GM13976 (cell line): ENCODE data around the gene ZNF331.
"Not testable (repeated sequence)": the region's sequence is repeated elsewhere in the genome, so short reads cannot be mapped to it uniquely, and the experiment has no call there.

Experiments used
- DNase-seq: peaks from one replicate; pipeline ENCODE4 v3.0.0; 2012; ENCODE audit warnings: low spot score
- CTCF ChIP-seq: IDR thresholded peaks from 2 replicates; pipeline ENCODE4 v1.5.1; 2012; ENCODE audit warnings: borderline replicate concordance, mild to moderate bottlenecking; ENCODE audit not compliant: insufficient read depth; ENCODE audit errors: extremely low read depth, missing control alignments, control extremely low read depth
- in situ Hi-C: fragments of 300-500 bp; cut with MboI; formaldehyde crosslinking; loops from one replicate; pipeline ENCODE4 v1.12.0; 2022; ENCODE audit warnings: low sequenced_read_pairs, mixed read lengths, inconsistent platforms; ENCODE audit not compliant: unreplicated experiment

The ZNF331 gene

GRCh38 chr19:53507523-53508442 lies 30.2 kb upstream of the ZNF331 start:
- TF ChIP-seq CTCF = no peak
- DNase-seq = no peak
- in situ Hi-C loops = no loop called here

- in situ Hi-C loops = no loop called here
- TF ChIP-seq CTCF = no peak
- no peak for DNase-seq
These were observed 28.5 kb upstream of the ZNF331 start for GRCh38 chr19:53509443-53509842.

GRCh38 chr19:53509845-53510244 lies 28.1 kb upstream of the ZNF331 start:
- DNase-seq = no peak
- in situ Hi-C loops = no loop called here
- no peak for TF ChIP-seq CTCF

GRCh38 chr19:53511357-53511756 lies 26.6 kb upstream of the ZNF331 start:
- TF ChIP-seq CTCF = no peak
- DNase-seq = no peak
- in situ Hi-C loops = no loop called here

- DNase-seq = peak; percentile 48
- in situ Hi-C loops = no loop called here
These were observed 26.0 kb upstream of the ZNF331 start for GRCh38 chr19:53511933-53512374.

GRCh38 chr19:53515047-53515446 lies 22.9 kb upstream of the ZNF331 start:
- in situ Hi-C loops, DNase-seq: not testable (repeated sequence)

More at GRCh38 chr19:53511933-53512374, 26.0 kb upstream of the ZNF331 start:
- TF ChIP-seq CTCF = no peak

GRCh38 chr19:53517114-53517741 lies 20.7 kb upstream of the ZNF331 start:
- in situ Hi-C loops = no loop called here

More at GRCh38 chr19:53517114-53517741, 20.7 kb upstream of the ZNF331 start:
- TF ChIP-seq CTCF = no peak
- DNase-seq = no peak
